Osteoblast (primary cell): ENCODE results near the gene NPAS3. TPM values are rescaled to one million over a fixed set of nuclear protein-coding genes. Genes with fewer than 3 reads are reported as not detected.

Experiments
- DNase-seq: peaks from one replicate; pipeline ENCODE4 v3.0.0; 2011; ENCODE audit warnings: low spot score, mixed read lengths; ENCODE audit not compliant: insufficient read length; ENCODE audit errors: missing footprints
- H2AFZ ChIP-seq: 2 replicates; pipeline ENCODE4 v1.6.0; 2011; ENCODE audit warnings: mild to moderate bottlenecking, low read length
- H3K27ac ChIP-seq: 2 replicates; pipeline ENCODE4 v1.5.1; 2011; ENCODE audit warnings: mild to moderate bottlenecking, low read depth, low read length, moderate library complexity
- H3K27me3 ChIP-seq: 2 replicates; pipeline ENCODE4 v1.6.0; 2012; ENCODE audit warnings: mild to moderate bottlenecking, control low read depth, inconsistent platforms, low read length, moderate library complexity; ENCODE audit not compliant: insufficient read depth
- H3K36me3 ChIP-seq: 2 replicates; pipeline ENCODE4 v1.5.1; 2011; ENCODE audit warnings: mild to moderate bottlenecking, low read length, control low read depth, moderate library complexity; ENCODE audit not compliant: insufficient read depth
- H3K4me1 ChIP-seq: 2 replicates; pipeline ENCODE4 v1.5.1; 2011; ENCODE audit warnings: mild to moderate bottlenecking, low read length, control low read depth, moderate library complexity; ENCODE audit not compliant: insufficient read depth
- H3K4me2 ChIP-seq: 2 replicates; pipeline ENCODE4 v1.6.0; 2011; ENCODE audit warnings: mild to moderate bottlenecking, low read length; ENCODE audit not compliant: insufficient read depth
- H3K4me3 ChIP-seq: fragments of 200-600 bp; sonication (generic); 3 replicates; pipeline ENCODE4 v1.5.1; 2012; ENCODE audit warnings: mild to moderate bottlenecking, low read length, inconsistent platforms; ENCODE audit not compliant: insufficient read depth
- H3K79me2 ChIP-seq: 2 replicates; pipeline ENCODE4 v1.6.0; 2012; ENCODE audit warnings: mild to moderate bottlenecking, low read length, control low read depth, inconsistent platforms; ENCODE audit not compliant: insufficient read depth
- H3K9me3 ChIP-seq: 2 replicates; pipeline ENCODE4 v1.5.1; 2011; ENCODE audit warnings: low read depth, low read length, control low read depth
- H4K20me1 ChIP-seq: 2 replicates; pipeline ENCODE4 v1.6.0; 2012; ENCODE audit warnings: mild to moderate bottlenecking, low read length, control low read depth; ENCODE audit not compliant: insufficient read depth
- total RNA-seq: library from RNA; depleted of rRNA; stranded (reverse); fragments of >200 nt; gene quantifications from 2 replicates; pipeline ENCODE4 v1.2.3, GENCODE V29; 2012
- TF ChIP-seq, protein P1 (sequence below): IDR thresholded peaks from 2 replicates; pipeline ENCODE4 v1.5.1; 2011; ENCODE audit warnings: mild to moderate bottlenecking, low read depth, low read length, moderate library complexity; ENCODE audit errors: extremely low read depth

NPAS3 gene
- total RNA-seq, 1 donor = 0.72 TPM

DNA sequence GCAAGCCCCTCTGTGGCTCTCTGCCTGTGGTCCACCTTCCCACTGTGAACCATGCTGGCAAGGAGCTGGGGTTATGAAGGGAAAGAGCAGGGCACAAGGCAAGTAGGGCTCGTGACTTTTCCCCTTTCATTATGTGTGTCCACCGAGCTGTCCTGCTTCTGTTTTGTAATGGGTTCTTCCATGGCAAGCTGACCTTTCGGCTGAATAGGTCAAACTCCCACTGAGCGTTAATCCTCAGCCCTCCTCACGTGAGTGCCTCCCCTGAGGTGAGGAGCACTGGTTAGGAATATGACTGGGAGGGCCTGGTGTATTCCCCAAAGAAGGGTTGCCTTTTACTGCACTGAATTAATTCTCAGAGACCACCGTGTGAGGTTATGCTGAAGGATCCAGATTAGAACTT lies 424.3 kb downstream of the NPAS3 start:
- Histone ChIP-seq H3K4me3 (no peak overlapping the region), H3K4me2 (no peak overlapping the region), H3K9me3 (no peaks in the 10 kb centered on the region), H2AFZ (no peak overlapping the region), H3K4me1 (no peaks in the 10 kb centered on the region), H3K27me3 (no peaks in the 10 kb centered on the region), H4K20me1 (no peaks in the 10 kb centered on the region), H3K79me2 (no peaks in the 10 kb centered on the region), H3K36me3 (no peaks in the 10 kb centered on the region), H3K27ac (no peak overlapping the region)
- no peak for DNase-seq
- TF ChIP-seq, protein P1, sequence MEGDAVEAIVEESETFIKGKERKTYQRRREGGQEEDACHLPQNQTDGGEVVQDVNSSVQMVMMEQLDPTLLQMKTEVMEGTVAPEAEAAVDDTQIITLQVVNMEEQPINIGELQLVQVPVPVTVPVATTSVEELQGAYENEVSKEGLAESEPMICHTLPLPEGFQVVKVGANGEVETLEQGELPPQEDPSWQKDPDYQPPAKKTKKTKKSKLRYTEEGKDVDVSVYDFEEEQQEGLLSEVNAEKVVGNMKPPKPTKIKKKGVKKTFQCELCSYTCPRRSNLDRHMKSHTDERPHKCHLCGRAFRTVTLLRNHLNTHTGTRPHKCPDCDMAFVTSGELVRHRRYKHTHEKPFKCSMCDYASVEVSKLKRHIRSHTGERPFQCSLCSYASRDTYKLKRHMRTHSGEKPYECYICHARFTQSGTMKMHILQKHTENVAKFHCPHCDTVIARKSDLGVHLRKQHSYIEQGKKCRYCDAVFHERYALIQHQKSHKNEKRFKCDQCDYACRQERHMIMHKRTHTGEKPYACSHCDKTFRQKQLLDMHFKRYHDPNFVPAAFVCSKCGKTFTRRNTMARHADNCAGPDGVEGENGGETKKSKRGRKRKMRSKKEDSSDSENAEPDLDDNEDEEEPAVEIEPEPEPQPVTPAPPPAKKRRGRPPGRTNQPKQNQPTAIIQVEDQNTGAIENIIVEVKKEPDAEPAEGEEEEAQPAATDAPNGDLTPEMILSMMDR = no peak

DNA sequence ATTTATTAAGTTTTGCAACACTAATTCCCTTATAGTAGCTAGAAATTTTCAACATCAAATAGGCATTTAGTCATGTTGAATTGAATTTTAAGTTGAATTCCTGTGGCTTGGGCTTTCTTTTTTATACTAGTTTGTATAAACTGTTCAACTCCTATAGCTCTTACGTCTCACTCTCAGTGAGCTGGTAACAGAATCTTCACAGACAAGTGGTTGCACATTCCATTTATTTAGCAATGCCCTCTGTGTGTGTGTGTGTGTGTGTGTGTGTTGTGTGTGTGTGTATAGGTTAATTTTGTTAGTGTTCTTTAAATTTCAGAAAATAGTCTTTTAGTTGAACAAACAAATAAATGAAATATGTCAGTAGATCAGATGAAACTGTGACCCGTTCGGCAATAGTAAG lies 425.0 kb downstream of the NPAS3 start:
- no peaks in the 10 kb centered on the region for H3K4me1 ChIP-seq
- H4K20me1 ChIP-seq = no peaks in the 10 kb centered on the region
- no peaks in the 10 kb centered on the region for H3K27me3 ChIP-seq
- DNase-seq = no peak
- H3K4me3 ChIP-seq = no peak overlapping the region
- H3K9me3 ChIP-seq = no peaks in the 10 kb centered on the region
- no peak overlapping the region for H2AFZ ChIP-seq
- no peak overlapping the region for H3K27ac ChIP-seq
- no peak overlapping the region for H3K4me2 ChIP-seq
- no peaks in the 10 kb centered on the region for H3K36me3 ChIP-seq
- TF ChIP-seq, protein P1 = no peak
- no peaks in the 10 kb centered on the region for H3K79me2 ChIP-seq

DNA sequence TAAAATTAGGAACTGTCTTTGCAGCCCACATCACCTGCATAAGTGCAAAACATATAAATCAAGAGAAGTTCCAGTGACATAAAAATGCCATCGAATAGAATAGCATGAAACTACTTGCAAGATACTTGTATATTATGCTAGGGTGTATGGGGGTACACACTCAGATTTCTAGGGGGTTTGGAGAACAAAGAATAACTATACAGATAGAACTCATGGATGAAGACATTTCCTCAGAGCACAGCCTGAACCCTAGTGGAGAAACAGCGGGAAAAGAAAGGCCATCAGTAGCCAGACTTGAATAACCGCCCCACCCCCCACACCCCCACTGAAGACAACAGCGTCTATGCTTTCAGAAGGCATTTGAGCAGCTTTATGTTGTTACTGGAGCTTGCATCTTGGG lies 425.8 kb downstream of the NPAS3 start:
- TF ChIP-seq, protein P1 = no peak
- no peak overlapping the region for H2AFZ ChIP-seq
- no peaks in the 10 kb centered on the region for H3K79me2 ChIP-seq
- no peaks in the 10 kb centered on the region for H4K20me1 ChIP-seq
- H3K27me3 ChIP-seq = no peaks in the 10 kb centered on the region
- no peak overlapping the region for H3K4me2 ChIP-seq
- H3K9me3 ChIP-seq = no peaks in the 10 kb centered on the region
- no peak overlapping the region for H3K4me3 ChIP-seq
- H3K4me1 ChIP-seq = no peaks in the 10 kb centered on the region
- DNase-seq = no peak
- no peak overlapping the region for H3K27ac ChIP-seq
- H3K36me3 ChIP-seq = no peaks in the 10 kb centered on the region

DNA sequence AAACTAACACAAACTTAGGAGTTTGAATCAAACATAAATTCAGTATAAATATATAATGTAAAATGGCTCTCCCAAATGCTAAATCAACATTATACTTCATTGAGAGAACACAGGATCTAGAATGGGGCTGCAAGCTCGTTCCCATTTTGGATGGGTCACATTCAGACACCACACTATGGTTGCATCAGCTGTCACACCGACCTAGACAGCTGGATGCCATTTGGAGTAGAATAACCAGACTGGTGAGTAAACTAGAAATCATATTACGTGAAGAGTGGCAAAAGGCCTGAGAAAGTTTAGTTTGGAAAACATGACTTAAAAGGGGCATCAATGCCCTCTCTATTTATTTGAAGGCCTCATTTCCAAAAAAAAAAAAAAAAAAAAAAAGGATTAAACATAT lies 430.4 kb downstream of the NPAS3 start:
- no peak for DNase-seq
- Histone ChIP-seq H3K27ac (no peak overlapping the region), H3K4me2 (no peak overlapping the region), H4K20me1 (no peaks in the 10 kb centered on the region), H3K79me2 (no peaks in the 10 kb centered on the region), H3K36me3 (no peaks in the 10 kb centered on the region), H3K4me1 (no peaks in the 10 kb centered on the region), H3K27me3 (no peaks in the 10 kb centered on the region), H3K4me3 (no peak overlapping the region), H2AFZ (no peak overlapping the region), H3K9me3 (no peaks in the 10 kb centered on the region)
- TF ChIP-seq, protein P1 = no peak
